Hepatocyte (in vitro differentiated cells): ENCODE data around the gene UNC13D. TPM values are rescaled to one million over a fixed set of nuclear protein-coding genes. Genes with fewer than 3 reads are reported as not detected.

Source experiments
- DNase-seq: peaks from one replicate; pipeline ENCODE4 v3.0.0-alpha.2; 2016; ENCODE audit warnings: low spot score
- H2AFZ ChIP-seq: fragments of 200-600 bp; sonication (generic); 2 replicates; pipeline ENCODE4 v1.6.0; 2016; ENCODE audit warnings: antibody characterized with exemption, mild to moderate bottlenecking
- H3K27ac ChIP-seq: fragments of 200-600 bp; sonication (generic); 2 replicates; pipeline ENCODE4 v1.5.1; 2016; ENCODE audit warnings: mild to moderate bottlenecking
- H3K27me3 ChIP-seq: fragments of 200-600 bp; sonication (generic); 2 replicates; pipeline ENCODE4 v1.6.1; 2016
- H3K36me3 ChIP-seq: fragments of 200-600 bp; sonication (generic); replicated peaks from 2 replicates; pipeline ENCODE4 v1.5.1; 2016; ENCODE audit warnings: low read depth; ENCODE audit not compliant: insufficient read depth
- H3K4me1 ChIP-seq: fragments of 200-600 bp; sonication (generic); 2 replicates; pipeline ENCODE4 v1.5.1; 2016; ENCODE audit warnings: mild to moderate bottlenecking, moderate library complexity; ENCODE audit not compliant: insufficient read depth
- H3K4me2 ChIP-seq: fragments of 200-600 bp; sonication (generic); 2 replicates; pipeline ENCODE4 v1.6.0; 2016
- H3K4me3 ChIP-seq: fragments of 200-600 bp; sonication (generic); 2 replicates; pipeline ENCODE4 v1.5.1; 2016; ENCODE audit warnings: mild to moderate bottlenecking
- H3K79me2 ChIP-seq: fragments of 200-600 bp; sonication (generic); 2 replicates; pipeline ENCODE4 v1.6.0; 2017; ENCODE audit warnings: mild to moderate bottlenecking
- H3K9me2 ChIP-seq: fragments of 200-600 bp; sonication (generic); replicated peaks from 2 replicates; pipeline ENCODE4 v1.6.0; 2017; ENCODE audit warnings: mild to moderate bottlenecking; ENCODE audit not compliant: insufficient read depth
- H3K9me3 ChIP-seq: fragments of 200-600 bp; sonication (generic); 2 replicates; pipeline ENCODE4 v1.5.1; 2016; ENCODE audit warnings: low read depth, mild to moderate bottlenecking
- H4K20me1 ChIP-seq: fragments of 200-600 bp; sonication (generic); 2 replicates; pipeline ENCODE4 v1.6.0; 2016; ENCODE audit warnings: mild to moderate bottlenecking; ENCODE audit not compliant: insufficient read depth, poor library complexity, severe bottlenecking
- CTCF ChIP-seq: fragments of 200-600 bp; sonication (generic); IDR thresholded peaks from 2 replicates; pipeline ENCODE4 v1.5.1; 2016; ENCODE audit warnings: antibody characterized with exemption, mild to moderate bottlenecking; ENCODE audit not compliant: poor library complexity
- EZH2 ChIP-seq: fragments of 200-600 bp; sonication (generic); IDR thresholded peaks from 2 replicates; pipeline ENCODE4 v1.6.1; 2016; ENCODE audit warnings: antibody characterized with exemption, mild to moderate bottlenecking, borderline replicate concordance
- EZH2phosphoT487 ChIP-seq: fragments of 200-600 bp; sonication (generic); IDR thresholded peaks from one replicate; pipeline ENCODE4 v1.6.1; 2018; ENCODE audit warnings: antibody characterized with exemption, mild to moderate bottlenecking, low read depth, moderate library complexity; ENCODE audit not compliant: unreplicated experiment, severe bottlenecking
- WGBS: methylation state at CpG from one replicate; pipeline ENCODE4 v1.1.6; 2016; ENCODE audit warnings: low lambda C conversion rate; ENCODE audit errors: missing lambda C conversion rate; 5-methylcytosine and 5-hydroxymethylcytosine counted together
- polyA plus RNA-seq: library from polyadenylated mRNA; unstranded; fragments of >200 nt; fragmentation: Nextera tagmentation; extraction: Ambion mirVana; gene quantifications from 2 replicates; pipeline ENCODE4 v1.2.1, GENCODE V29; 2016
- total RNA-seq: library from RNA; depleted of rRNA; stranded (reverse); fragments of >200 nt; gene quantifications from 2 replicates; pipeline ENCODE4 v1.2.3, GENCODE V29; 2014

The UNC13D gene
- total and polyA plus RNA-seq, 2 experiments from 2014 or later: 2.2 to 8.8 TPM

GRCh38 chr17:75840799-75841164, 3.4 kb downstream of the UNC13D start:
- H3K4me1 ChIP-seq: peaks cover 14% of the 10 kb centered on the region
- H4K20me1 ChIP-seq: no peaks in the 10 kb centered on the region
- H3K9me3 ChIP-seq: no peaks in the 10 kb centered on the region
- no peak overlapping the region for H3K4me3 ChIP-seq
- WGBS: 86% methylated on average over 6 of the region's 7 CpGs
- no peaks in the 10 kb centered on the region for H3K9me2 ChIP-seq
- TF ChIP-seq EZH2phosphoT487 (no peak), EZH2 (no peak), CTCF (no peak)
- H3K27ac ChIP-seq: no peak overlapping the region
- H3K27me3 ChIP-seq: no peaks in the 10 kb centered on the region
- no peak overlapping the region for H2AFZ ChIP-seq
- H3K4me2 ChIP-seq: no peak overlapping the region
- no peaks in the 10 kb centered on the region for H3K79me2 ChIP-seq
- H3K36me3 ChIP-seq: no peaks in the 10 kb centered on the region
- DNase-seq: no peak

- Histone ChIP-seq H3K4me1 (peaks cover 10% of the 10 kb centered on the region), H3K9me2 (no peaks in the 10 kb centered on the region), H3K36me3 (no peaks in the 10 kb centered on the region), H3K4me3 (no peak overlapping the region), H3K79me2 (no peaks in the 10 kb centered on the region), H3K27ac (no peak overlapping the region), H3K9me3 (no peaks in the 10 kb centered on the region), H3K27me3 (no peaks in the 10 kb centered on the region), H3K4me2 (no peak overlapping the region), H2AFZ (no peak overlapping the region), H4K20me1 (no peaks in the 10 kb centered on the region)
- DNase-seq: no peak
- 93% methylated on average over 32 of the region's 36 CpGs for WGBS
- TF ChIP-seq CTCF: no peak
- no peak for TF ChIP-seq EZH2phosphoT487
- no peak for TF ChIP-seq EZH2
Observed at GRCh38 chr17:75839942-75840798, 4.0 kb downstream of the UNC13D start.

GRCh38 chr17:75838410-75838809, 5.8 kb downstream of the UNC13D start:
- Histone ChIP-seq H3K9me2 (no peaks in the 10 kb centered on the region), H3K79me2 (no peaks in the 10 kb centered on the region), H3K27ac (no peak overlapping the region), H4K20me1 (no peaks in the 10 kb centered on the region), H3K4me3 (no peak overlapping the region), H3K36me3 (no peaks in the 10 kb centered on the region), H3K4me1 (no peaks in the 10 kb centered on the region), H3K4me2 (no peak overlapping the region), H3K9me3 (no peaks in the 10 kb centered on the region), H2AFZ (no peak overlapping the region), H3K27me3 (no peaks in the 10 kb centered on the region)
- DNase-seq: no peak
- TF ChIP-seq EZH2 (no peak), EZH2phosphoT487 (no peak), CTCF (no peak)
- 93% methylated on average over 15 of the region's 15 CpGs for WGBS
